ENCODE results near the gene SRRM3. TPM values are rescaled to one million over a fixed set of nuclear protein-coding genes. Genes with fewer than 3 reads are reported as not detected.
"Not testable (repeated sequence)": the region's sequence is repeated elsewhere in the genome, so short reads cannot be mapped to it uniquely, and the experiment has no call there.

The SRRM3 gene
- total and polyA plus RNA-seq, 2 experiments from 2014 or later, result 8.6 to 13.8 TPM

DNA sequence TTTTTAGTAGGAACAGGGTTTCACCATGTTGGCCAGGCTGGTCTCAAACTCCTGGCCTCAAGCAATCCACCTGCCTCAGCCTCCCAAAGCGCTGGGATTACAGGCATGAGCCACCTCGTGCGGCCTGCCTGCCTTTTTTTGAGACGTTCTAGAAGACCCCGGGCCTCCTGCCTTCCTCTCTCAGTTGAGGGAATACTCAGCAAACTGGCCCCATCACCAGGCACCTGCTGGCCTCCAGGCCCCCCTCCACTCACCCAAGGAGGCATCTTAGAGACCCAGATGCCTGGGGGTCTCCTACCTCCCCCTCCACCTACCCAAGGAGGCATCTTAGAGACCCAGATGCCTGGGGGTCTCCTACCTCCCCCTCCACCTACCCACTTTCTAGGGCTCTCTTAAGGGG, 91.2 kb downstream of the SRRM3 start:
- H3K27me3 Mint-ChIP-seq (ENCODE audit: insufficient read depth, low read depth, poor library complexity), result peaks cover 42% of the 10 kb centered on the region
- not testable (repeated sequence) for H3K4me2 ChIP-seq; H3K4me3 Mint-ChIP-seq; H3K79me2 ChIP-seq (replicated peaks; ENCODE audit: insufficient read depth); H3K27ac ChIP-seq (ENCODE audit: low read depth); H3K27me3 ChIP-seq (ENCODE audit: insufficient read depth); ATAC-seq; DNase-seq (ENCODE audit: low spot score); H3K9me2 ChIP-seq (ENCODE audit: insufficient read depth); H3K36me3 ChIP-seq (ENCODE audit: insufficient read depth); H3K27ac Mint-ChIP-seq; H3K36me3 Mint-ChIP-seq (ENCODE audit: low read depth); H3K9me3 Mint-ChIP-seq; H2AFZ ChIP-seq; H4K20me1 ChIP-seq (replicated peaks; ENCODE audit: insufficient read depth); H3K4me3 ChIP-seq
- peaks cover 23% of the 10 kb centered on the region for H3K4me1 ChIP-seq (ENCODE audit: insufficient read depth)
- peaks cover 37% of the 10 kb centered on the region for H3K4me1 Mint-ChIP-seq
- peaks cover 12% of the 10 kb centered on the region; the same call in 1 of the 2 replicates for H3F3A ChIP-seq (replicated peaks; ENCODE audit: low read depth)

DNA sequence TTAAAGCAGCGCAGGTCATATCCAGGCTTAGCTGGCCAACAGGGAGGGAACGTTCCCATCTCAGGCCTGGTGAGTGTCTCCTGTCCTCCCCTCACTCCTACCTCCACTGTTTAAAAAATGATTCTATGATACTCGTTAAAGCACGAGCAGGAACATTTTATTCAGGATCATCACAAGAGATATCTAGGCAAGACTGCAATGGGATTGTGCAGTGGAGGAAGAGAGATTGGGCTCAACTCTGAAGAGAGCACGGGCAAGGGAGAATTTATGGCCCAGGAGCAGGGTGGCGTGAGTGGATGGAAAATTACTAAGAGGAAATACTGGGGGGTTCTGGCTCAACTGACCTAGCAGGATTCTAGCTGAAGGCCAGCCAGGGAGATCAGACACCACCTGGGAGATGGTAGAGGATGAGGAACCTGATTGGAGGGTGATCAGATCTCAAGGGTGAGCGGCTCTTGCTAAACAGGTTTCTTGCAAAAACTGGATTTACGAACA, 91.8 kb downstream of the SRRM3 start:
- H3K9me3 Mint-ChIP-seq, result no peaks in the 10 kb centered on the region
- no peak overlapping the region for H2AFZ ChIP-seq
- no peak for DNase-seq (ENCODE audit: low spot score)
- H3K27ac Mint-ChIP-seq, result no peak overlapping the region
- no peak overlapping the region for H3K27ac ChIP-seq (ENCODE audit: low read depth)
- no peak overlapping the region for H3K4me2 ChIP-seq
- H3K4me3 Mint-ChIP-seq, result no peak overlapping the region; the same call in 2 of the 3 replicates
- H3K4me1 Mint-ChIP-seq, result peaks cover 37% of the 10 kb centered on the region
- no peaks in the 10 kb centered on the region; the same call in 1 of the 2 replicates for H3K27me3 ChIP-seq (ENCODE audit: insufficient read depth)
- TF ChIP-seq ZNF331 (CRISPR knock-in tag; IDR thresholded peaks at IDR 0.05; ENCODE audit: low read depth) (no peak), JUNB (IDR thresholded peaks at IDR 0.05; ENCODE audit: unreplicated experiment) (no peak)
- TF ChIP-seq, protein P1, sequence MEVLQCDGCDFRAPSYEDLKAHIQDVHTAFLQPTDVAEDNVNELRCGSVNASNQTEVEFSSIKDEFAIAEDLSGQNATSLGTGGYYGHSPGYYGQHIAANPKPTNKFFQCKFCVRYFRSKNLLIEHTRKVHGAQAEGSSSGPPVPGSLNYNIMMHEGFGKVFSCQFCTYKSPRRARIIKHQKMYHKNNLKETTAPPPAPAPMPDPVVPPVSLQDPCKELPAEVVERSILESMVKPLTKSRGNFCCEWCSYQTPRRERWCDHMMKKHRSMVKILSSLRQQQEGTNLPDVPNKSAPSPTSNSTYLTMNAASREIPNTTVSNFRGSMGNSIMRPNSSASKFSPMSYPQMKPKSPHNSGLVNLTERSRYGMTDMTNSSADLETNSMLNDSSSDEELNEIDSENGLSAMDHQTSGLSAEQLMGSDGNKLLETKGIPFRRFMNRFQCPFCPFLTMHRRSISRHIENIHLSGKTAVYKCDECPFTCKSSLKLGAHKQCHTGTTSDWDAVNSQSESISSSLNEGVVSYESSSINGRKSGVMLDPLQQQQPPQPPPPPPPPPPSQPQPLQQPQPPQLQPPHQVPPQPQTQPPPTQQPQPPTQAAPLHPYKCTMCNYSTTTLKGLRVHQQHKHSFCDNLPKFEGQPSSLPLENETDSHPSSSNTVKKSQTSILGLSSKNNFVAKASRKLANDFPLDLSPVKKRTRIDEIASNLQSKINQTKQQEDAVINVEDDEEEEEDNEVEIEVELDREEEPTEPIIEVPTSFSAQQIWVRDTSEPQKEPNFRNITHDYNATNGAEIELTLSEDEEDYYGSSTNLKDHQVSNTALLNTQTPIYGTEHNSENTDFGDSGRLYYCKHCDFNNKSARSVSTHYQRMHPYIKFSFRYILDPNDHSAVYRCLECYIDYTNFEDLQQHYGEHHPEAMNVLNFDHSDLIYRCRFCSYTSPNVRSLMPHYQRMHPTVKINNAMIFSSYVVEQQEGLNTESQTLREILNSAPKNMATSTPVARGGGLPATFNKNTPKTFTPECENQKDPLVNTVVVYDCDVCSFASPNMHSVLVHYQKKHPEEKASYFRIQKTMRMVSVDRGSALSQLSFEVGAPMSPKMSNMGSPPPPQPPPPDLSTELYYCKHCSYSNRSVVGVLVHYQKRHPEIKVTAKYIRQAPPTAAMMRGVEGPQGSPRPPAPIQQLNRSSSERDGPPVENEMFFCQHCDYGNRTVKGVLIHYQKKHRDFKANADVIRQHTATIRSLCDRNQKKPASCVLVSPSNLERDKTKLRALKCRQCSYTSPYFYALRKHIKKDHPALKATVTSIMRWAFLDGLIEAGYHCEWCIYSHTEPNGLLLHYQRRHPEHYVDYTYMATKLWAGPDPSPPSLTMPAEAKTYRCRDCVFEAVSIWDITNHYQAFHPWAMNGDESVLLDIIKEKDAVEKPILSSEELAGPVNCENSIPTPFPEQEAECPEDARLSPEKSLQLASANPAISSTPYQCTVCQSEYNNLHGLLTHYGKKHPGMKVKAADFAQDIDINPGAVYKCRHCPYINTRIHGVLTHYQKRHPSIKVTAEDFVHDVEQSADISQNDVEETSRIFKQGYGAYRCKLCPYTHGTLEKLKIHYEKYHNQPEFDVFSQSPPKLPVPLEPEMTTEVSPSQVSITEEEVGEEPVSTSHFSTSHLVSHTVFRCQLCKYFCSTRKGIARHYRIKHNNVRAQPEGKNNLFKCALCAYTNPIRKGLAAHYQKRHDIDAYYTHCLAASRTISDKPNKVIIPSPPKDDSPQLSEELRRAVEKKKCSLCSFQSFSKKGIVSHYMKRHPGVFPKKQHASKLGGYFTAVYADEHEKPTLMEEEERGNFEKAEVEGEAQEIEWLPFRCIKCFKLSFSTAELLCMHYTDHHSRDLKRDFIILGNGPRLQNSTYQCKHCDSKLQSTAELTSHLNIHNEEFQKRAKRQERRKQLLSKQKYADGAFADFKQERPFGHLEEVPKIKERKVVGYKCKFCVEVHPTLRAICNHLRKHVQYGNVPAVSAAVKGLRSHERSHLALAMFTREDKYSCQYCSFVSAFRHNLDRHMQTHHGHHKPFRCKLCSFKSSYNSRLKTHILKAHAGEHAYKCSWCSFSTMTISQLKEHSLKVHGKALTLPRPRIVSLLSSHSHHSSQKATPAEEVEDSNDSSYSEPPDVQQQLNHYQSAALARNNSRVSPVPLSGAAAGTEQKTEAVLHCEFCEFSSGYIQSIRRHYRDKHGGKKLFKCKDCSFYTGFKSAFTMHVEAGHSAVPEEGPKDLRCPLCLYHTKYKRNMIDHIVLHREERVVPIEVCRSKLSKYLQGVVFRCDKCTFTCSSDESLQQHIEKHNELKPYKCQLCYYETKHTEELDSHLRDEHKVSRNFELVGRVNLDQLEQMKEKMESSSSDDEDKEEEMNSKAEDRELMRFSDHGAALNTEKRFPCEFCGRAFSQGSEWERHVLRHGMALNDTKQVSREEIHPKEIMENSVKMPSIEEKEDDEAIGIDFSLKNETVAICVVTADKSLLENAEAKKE (CRISPR knock-in tag; IDR thresholded peaks at IDR 0.05), result no peak
- H3K9me2 ChIP-seq (ENCODE audit: insufficient read depth), result no peaks in the 10 kb centered on the region
- no peaks in the 10 kb centered on the region for H3K36me3 Mint-ChIP-seq (ENCODE audit: low read depth)
- peaks cover 23% of the 10 kb centered on the region for H3K4me1 ChIP-seq (ENCODE audit: insufficient read depth)
- H3K79me2 ChIP-seq (replicated peaks; ENCODE audit: insufficient read depth), result no peaks in the 10 kb centered on the region
- no peak overlapping the region for H3K4me3 ChIP-seq
- no peaks in the 10 kb centered on the region for H4K20me1 ChIP-seq (replicated peaks; ENCODE audit: insufficient read depth)
- H3K36me3 ChIP-seq (ENCODE audit: insufficient read depth), result no peaks in the 10 kb centered on the region
- H3F3A ChIP-seq (replicated peaks; ENCODE audit: low read depth), result peaks cover 12% of the 10 kb centered on the region; the same call in 1 of the 2 replicates
- no peak for ATAC-seq
- H3K27me3 Mint-ChIP-seq (ENCODE audit: insufficient read depth, low read depth, poor library complexity), result peaks cover 42% of the 10 kb centered on the region

All from GM23338 (cell line).